Lower leg skin (tissue), 4 donors: ENCODE data around the gene MAD1L1. TPM values are rescaled to one million over a fixed set of nuclear protein-coding genes. Genes with fewer than 3 reads are reported as not detected.

Experiments used
- DNase-seq, 2 donors: peaks; one replicate each; pipeline ENCODE4 v3.0.0-alpha.2; 2019; ENCODE audit warnings: low spot score in 2 of 2
- H3K4me3 ChIP-seq: fragments of 200-600 bp; sonication (generic); 2 replicates; pipeline ENCODE4 v1.5.1; 2017; ENCODE audit warnings: mild to moderate bottlenecking, low read depth; ENCODE audit not compliant: poor library complexity, severe bottlenecking
- POLR2A ChIP-seq, 2 donors: fragments of 450-650 bp; IDR thresholded peaks; one replicate each; pipeline ENCODE4 v1.6.1; 2016 to 2017; ENCODE audit warnings: antibody characterized with exemption in 2 of 2, mild to moderate bottlenecking in 1 of 2, moderate library complexity in 1 of 2
- WGBS, 2 donors: methylation state at CpG; one replicate each; pipeline ENCODE4 v1.1.5; 2018; 5-methylcytosine and 5-hydroxymethylcytosine counted together
- intact Hi-C: fragments of 100-400 bp; cut with DNase I; formaldehyde crosslinking; loops from one replicate; pipeline ENCODE4 v1.15.0; 2023; ENCODE audit warnings: low total_unique reads
- total RNA-seq, 4 donors: library from RNA; depleted of rRNA; stranded (reverse); fragments of >200 nt; gene quantifications; one replicate each; pipeline ENCODE4 v1.1.0, GENCODE V29; 2016
- TF ChIP-seq, protein P1 (sequence below), 3 donors: fragments of 450-650 bp; IDR thresholded peaks; one replicate each; pipeline ENCODE4 v1.5.1; 2016; ENCODE audit warnings: antibody characterized with exemption in 3 of 3, mild to moderate bottlenecking in 3 of 3, moderate library complexity in 2 of 3

MAD1L1 gene
- total RNA-seq, 4 donors from 2014 or later = 37.7 to 77.8 (median 59.4) TPM

DNA sequence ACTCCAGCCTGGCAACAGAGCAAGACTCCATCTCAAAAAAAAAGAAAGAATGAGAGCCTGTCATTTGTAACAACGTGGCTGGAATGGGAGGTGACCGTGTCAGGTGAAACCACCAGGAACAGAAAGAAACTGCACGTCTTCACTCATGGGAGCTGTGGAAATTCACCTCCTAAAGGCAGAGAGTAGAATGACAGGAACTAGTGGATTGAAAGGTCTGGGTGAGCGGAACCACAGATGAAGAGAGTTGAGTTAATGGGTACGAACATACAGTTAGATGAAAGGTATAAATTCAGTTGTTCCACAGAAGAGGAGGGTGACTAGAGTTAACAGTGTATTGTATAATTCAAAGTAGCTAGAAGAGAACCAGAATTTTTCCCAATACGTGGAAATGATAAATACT is 78.6 kb downstream of the MAD1L1 start:
- TF ChIP-seq, protein P1, sequence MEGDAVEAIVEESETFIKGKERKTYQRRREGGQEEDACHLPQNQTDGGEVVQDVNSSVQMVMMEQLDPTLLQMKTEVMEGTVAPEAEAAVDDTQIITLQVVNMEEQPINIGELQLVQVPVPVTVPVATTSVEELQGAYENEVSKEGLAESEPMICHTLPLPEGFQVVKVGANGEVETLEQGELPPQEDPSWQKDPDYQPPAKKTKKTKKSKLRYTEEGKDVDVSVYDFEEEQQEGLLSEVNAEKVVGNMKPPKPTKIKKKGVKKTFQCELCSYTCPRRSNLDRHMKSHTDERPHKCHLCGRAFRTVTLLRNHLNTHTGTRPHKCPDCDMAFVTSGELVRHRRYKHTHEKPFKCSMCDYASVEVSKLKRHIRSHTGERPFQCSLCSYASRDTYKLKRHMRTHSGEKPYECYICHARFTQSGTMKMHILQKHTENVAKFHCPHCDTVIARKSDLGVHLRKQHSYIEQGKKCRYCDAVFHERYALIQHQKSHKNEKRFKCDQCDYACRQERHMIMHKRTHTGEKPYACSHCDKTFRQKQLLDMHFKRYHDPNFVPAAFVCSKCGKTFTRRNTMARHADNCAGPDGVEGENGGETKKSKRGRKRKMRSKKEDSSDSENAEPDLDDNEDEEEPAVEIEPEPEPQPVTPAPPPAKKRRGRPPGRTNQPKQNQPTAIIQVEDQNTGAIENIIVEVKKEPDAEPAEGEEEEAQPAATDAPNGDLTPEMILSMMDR (IDR thresholded peaks at IDR 0.05) = no peak
- TF ChIP-seq POLR2A (IDR thresholded peaks at IDR 0.05) = no peak
- 89 to 96% methylated on average over 6 of the region's 6 CpGs for WGBS, 2 donors
- intact Hi-C loops = no loop called here
- no peak overlapping the region for H3K4me3 ChIP-seq
- DNase-seq = no peak

DNA sequence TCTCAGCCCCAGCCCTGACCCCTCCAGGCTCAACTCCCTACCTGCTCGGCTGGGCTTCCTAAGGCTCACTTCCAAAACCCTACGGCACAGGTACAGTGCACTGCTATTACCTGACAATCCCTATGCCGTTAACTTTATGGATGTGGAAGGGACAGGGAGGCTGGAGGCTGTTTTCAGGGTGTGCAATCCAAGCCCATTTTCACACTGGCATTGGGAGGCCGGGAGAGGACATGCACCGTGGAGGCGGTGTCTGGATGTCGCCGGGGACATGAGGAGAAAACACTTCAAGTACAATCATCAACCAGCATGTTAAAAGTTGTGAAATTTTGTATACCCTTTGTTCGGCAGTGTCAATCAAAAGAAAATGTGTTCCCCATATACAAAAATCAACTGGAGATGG is 80.1 kb downstream of the MAD1L1 start:
- H3K4me3 ChIP-seq = no peak overlapping the region
- intact Hi-C loops = no loop called here
- WGBS, 2 donors = 92 to 99% methylated on average over 9 of the region's 9 CpGs
- no peak for DNase-seq
- TF ChIP-seq POLR2A (IDR thresholded peaks at IDR 0.05) = no peak
- TF ChIP-seq, protein P1 (IDR thresholded peaks at IDR 0.05) = no peak

DNA sequence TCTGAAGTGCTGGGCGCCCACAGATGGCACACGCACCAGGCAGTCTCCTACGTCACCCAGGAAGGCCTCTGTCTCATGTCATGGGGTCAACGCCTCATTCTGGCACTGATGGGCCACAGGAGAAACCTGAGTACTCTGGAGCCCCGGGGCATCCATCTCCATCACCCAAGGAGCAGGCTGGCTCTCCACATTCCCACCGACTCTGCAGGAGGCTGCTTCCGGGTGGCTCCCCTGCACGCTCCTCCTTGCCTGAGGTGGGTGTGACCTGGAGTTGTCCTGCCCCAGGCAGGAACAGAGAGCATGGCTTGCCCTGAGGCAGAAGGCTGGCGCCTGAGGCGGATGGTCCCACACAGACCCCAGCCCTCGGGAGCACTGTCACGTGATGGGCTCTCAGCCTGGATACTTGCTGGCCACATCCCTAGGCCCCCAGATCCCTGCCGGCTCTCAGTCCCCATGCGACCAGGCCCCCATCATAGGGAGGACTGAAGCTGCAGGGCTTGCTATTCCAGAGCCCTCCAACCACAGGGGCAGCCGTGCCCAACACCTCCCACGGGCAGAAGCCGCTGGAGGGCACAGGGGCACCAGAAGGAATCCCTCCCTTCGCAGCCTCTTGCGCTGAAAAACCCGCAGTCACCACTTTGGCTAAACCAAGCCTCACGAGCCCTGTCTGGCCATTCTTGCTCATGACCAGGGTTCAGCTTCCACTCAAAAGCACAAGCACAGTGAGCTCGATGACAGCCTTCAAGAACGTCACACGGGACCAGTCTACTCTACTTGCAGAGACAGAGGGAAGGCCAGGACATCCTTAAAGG is 80.7 kb downstream of the MAD1L1 start:
- TF ChIP-seq, protein P1 (IDR thresholded peaks at IDR 0.05) = no peak
- no peak for TF ChIP-seq POLR2A (IDR thresholded peaks at IDR 0.05)
- 89 to 92% methylated on average over 17 to 18 of the region's 24 CpGs for WGBS, 2 donors
- H3K4me3 ChIP-seq = no peak overlapping the region
- no peak for DNase-seq
- intact Hi-C loops = no loop called here

DNA sequence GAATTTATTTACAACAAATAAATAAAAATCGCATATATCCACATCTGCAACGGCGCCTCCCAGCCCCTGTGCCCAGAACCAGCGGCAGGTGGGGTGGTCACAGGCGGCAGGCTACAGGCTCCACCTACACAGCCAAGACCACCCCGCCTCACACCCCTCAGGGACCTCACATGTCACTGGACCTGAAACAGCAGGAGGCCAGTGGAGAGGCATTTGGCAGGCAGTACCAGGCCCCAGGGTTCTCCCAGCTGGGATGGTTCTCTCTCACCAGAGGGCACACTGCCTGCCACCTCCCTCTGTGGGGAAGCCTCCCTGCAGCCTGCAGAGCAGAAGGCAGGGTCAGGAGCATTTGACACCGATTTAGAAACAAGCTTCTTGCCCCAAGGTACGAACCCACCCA is 81.5 kb downstream of the MAD1L1 start:
- no peak for TF ChIP-seq POLR2A (IDR thresholded peaks at IDR 0.05)
- TF ChIP-seq, protein P1 (IDR thresholded peaks at IDR 0.05) = no peak
- WGBS, 2 donors = 88 to 90% methylated on average over 8 of the region's 8 CpGs
- intact Hi-C loops = no loop called here
- H3K4me3 ChIP-seq = no peak overlapping the region
- DNase-seq = no peak

DNA sequence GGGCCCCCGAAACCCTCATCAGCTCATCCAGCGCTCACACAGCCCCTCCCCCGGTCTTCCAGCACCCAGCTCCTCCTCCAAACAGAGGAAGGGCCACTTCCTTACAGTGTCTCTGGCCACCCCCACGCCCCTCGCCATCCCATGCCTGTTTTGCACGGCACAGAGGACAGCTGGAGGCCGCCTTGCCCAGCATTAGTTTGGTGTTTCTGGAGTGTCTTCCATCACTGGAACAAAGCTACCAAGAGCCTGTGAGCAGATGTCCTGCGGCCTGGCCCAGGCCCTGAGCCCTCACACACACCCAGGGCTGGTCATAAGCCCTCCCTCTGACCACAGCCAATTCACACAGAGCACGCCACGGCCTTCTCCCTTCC is 82.3 kb downstream of the MAD1L1 start:
- H3K4me3 ChIP-seq = no peak overlapping the region
- TF ChIP-seq, protein P1 (IDR thresholded peaks at IDR 0.05) = no peak
- TF ChIP-seq POLR2A (IDR thresholded peaks at IDR 0.05) = no peak
- 86 to 98% methylated on average over 10 of the region's 10 CpGs for WGBS, 2 donors
- intact Hi-C loops = no loop called here
- DNase-seq = no peak
